WTC11 (cell line): ENCODE results near the gene ISCA1. TPM values are rescaled to one million over a fixed set of nuclear protein-coding genes. Genes with fewer than 3 reads are reported as not detected.

Source experiments
- ATAC-seq: fragments of 200-7000 bp; cut with Tn5 transposase; 2 replicates; pipeline ENCODE4 v1.10.0; 2021; ENCODE audit warnings: mild to moderate bottlenecking, moderate library complexity
- CTCF ChIA-PET: fragments of 300-600 bp; sonication (Branson Sonifier 250); formaldehyde crosslinking; loops from one replicate; lab custom pipeline; 2021; ENCODE audit warnings: antibody characterized with exemption; lab: Charles Lee
- POLR2A ChIA-PET: fragments of 350-600 bp; sonication (Branson Sonifier 250); formaldehyde crosslinking; loops from one replicate; lab custom pipeline; 2021; ENCODE audit warnings: antibody characterized with exemption; lab: Charles Lee
- DNase-seq: peaks from one replicate; pipeline ENCODE4 v3.0.0; 2021; ENCODE audit warnings: low spot score
- H3K27ac Mint-ChIP-seq: 2 replicates; pipeline ENCODE4 v1.8.0; 2021; ENCODE audit warnings: mixed read lengths
- H3K27me3 Mint-ChIP-seq: 2 replicates; pipeline ENCODE4 v1.8.0; 2021; ENCODE audit warnings: low read depth, mild to moderate bottlenecking, moderate library complexity, mixed read lengths
- H3K36me3 Mint-ChIP-seq: 2 replicates; pipeline ENCODE4 v1.8.0; 2021; ENCODE audit warnings: mixed read lengths
- H3K4me1 Mint-ChIP-seq: 2 replicates; pipeline ENCODE4 v1.8.0; 2022; ENCODE audit warnings: mixed read lengths
- H3K4me3 Mint-ChIP-seq: 2 replicates; pipeline ENCODE4 v1.8.0; 2021; ENCODE audit warnings: mild to moderate bottlenecking, moderate library complexity, mixed read lengths
- H3K9me3 Mint-ChIP-seq: 2 replicates; pipeline ENCODE4 v1.8.0; 2021; ENCODE audit warnings: mixed read lengths
- ATF1 ChIP-seq: sonication (generic); formaldehyde crosslinking; IDR thresholded peaks from 2 replicates; pipeline ENCODE4 v1.8.1; 2023; ENCODE audit warnings: mild to moderate bottlenecking, moderate library complexity, missing genetic modification reagents
- CBFB ChIP-seq: sonication (generic); formaldehyde crosslinking; IDR thresholded peaks from 2 replicates; pipeline ENCODE4 v1.8.1; 2022; ENCODE audit warnings: mild to moderate bottlenecking, low read depth, missing genetic modification reagents
- FOXP1 ChIP-seq: sonication (generic); formaldehyde crosslinking; IDR thresholded peaks from 2 replicates; pipeline ENCODE4 v1.8.0; 2022; ENCODE audit warnings: missing genetic modification reagents, mild to moderate bottlenecking, moderate library complexity, borderline replicate concordance
- GRHL2 ChIP-seq: fragments of 250-450 bp; sonication (Bioruptor Pico); IDR thresholded peaks from 2 replicates; pipeline ENCODE4 v1.8.0; 2022; ENCODE audit warnings: mild to moderate bottlenecking, moderate library complexity; ENCODE audit not compliant: insufficient replicate concordance, severe bottlenecking
- HMGA2 ChIP-seq: fragments of 250-450 bp; sonication (Bioruptor Pico); IDR thresholded peaks from 2 replicates; pipeline ENCODE4 v1.4.0; 2021; ENCODE audit warnings: mild to moderate bottlenecking, moderate library complexity
- NFE2L1 ChIP-seq: sonication (generic); formaldehyde crosslinking; IDR thresholded peaks from 2 replicates; pipeline ENCODE4 v1.8.1; 2023; ENCODE audit warnings: missing genetic modification reagents
- PRRX2 ChIP-seq: fragments of 250-450 bp; sonication (Bioruptor Pico); IDR thresholded peaks from 2 replicates; pipeline ENCODE4 v1.8.0; 2021; ENCODE audit warnings: mild to moderate bottlenecking
- TCF7 ChIP-seq: sonication (generic); formaldehyde crosslinking; IDR thresholded peaks from 2 replicates; pipeline ENCODE4 v1.8.0; 2022; ENCODE audit warnings: mild to moderate bottlenecking, low read depth, missing genetic modification reagents, moderate library complexity
- ZNF396 ChIP-seq: fragments of 250-450 bp; sonication (Bioruptor Pico); IDR thresholded peaks from 2 replicates; pipeline ENCODE4 v1.8.0; 2021; ENCODE audit warnings: mild to moderate bottlenecking, moderate library complexity, borderline replicate concordance
- ZNF416 ChIP-seq: fragments of 250-450 bp; sonication (Bioruptor Pico); IDR thresholded peaks from 2 replicates; pipeline ENCODE4 v1.9.0; 2021; ENCODE audit warnings: mild to moderate bottlenecking, inconsistent platforms
- total RNA-seq: library from RNA; stranded (reverse); gene quantifications from 3 replicates; pipeline ENCODE4 v1.2.3, GENCODE V29; 2021
- TF ChIP-seq, protein P1 (sequence below): sonication (generic); formaldehyde crosslinking; IDR thresholded peaks from 2 replicates; pipeline ENCODE4 v1.8.1; 2023; ENCODE audit warnings: mild to moderate bottlenecking, missing genetic modification reagents, borderline replicate concordance
- TF ChIP-seq, protein P2 (sequence below): fragments of 200-600 bp; IDR thresholded peaks from 2 replicates; pipeline ENCODE4 v1.8.0; 2022; ENCODE audit warnings: antibody characterized with exemption
- TF ChIP-seq, protein P3 (sequence below): fragments of 250-450 bp; sonication (Bioruptor Pico); IDR thresholded peaks from 2 replicates; pipeline ENCODE4 v1.9.0; 2021; ENCODE audit warnings: mild to moderate bottlenecking, borderline replicate concordance
- TF ChIP-seq, protein P4 (sequence below): sonication (generic); formaldehyde crosslinking; conservative IDR thresholded peaks from 2 replicates; pipeline ENCODE4 v1.8.1; 2022; ENCODE audit warnings: mild to moderate bottlenecking, missing genetic modification reagents
- TF ChIP-seq, protein P5 (sequence below): fragments of 250-450 bp; sonication (Bioruptor Pico); IDR thresholded peaks from 2 replicates; pipeline ENCODE4 v2.1.2; 2022; ENCODE audit warnings: mild to moderate bottlenecking, moderate library complexity

Gene ISCA1
- total RNA-seq, 1 experiment from 2014 or later = 35.5 TPM

DNA sequence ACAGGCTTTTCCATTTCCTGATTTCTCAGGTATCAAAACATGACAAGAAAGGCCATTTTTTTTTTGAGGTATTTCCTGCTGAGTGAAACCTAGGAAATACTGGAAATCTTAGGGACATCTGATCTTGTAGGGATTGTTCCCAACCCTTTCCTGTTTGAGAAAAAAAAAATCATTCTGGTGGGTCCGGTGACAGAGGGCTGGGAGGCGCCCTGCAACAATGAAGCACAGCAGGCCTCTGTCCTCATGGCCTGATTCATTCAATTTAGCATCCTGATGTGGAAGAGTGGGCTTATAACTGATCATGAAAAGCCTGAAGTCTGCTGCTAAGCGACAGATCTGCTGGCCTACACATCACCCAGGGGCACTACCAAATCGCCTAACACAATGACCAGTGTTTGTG, 19.8 kb downstream of the ISCA1 start:
- Mint-ChIP-seq H3K4me1 (0 out of 2 replicates have a peak, but pooled peaks cover 4% of the 10 kb centered on the region), H3K9me3 (no peaks in the 10 kb centered on the region), H3K36me3 (peaks cover 30% of the 10 kb centered on the region), H3K27ac (no peak overlapping the region), H3K27me3 (no peaks in the 10 kb centered on the region), H3K4me3 (no peak overlapping the region)
- ATAC-seq (no peak; the same call in 1 of the 2 replicates), DNase-seq (no peak)
- ChIA-PET POLR2A (interaction anchor here (1.2 kb wide), 1 partner anchor 20 kb away, joined by 3 read pairs; the partner anchor contains the start of gene ISCA1), CTCF (interaction anchor here (1.7 to 2.6 kb wide), 2 partner anchors 16 to 60 kb away, joined by 4 to 12 read pairs; no protein-coding TSS in a partner anchor)
- TF ChIP-seq, protein P1, sequence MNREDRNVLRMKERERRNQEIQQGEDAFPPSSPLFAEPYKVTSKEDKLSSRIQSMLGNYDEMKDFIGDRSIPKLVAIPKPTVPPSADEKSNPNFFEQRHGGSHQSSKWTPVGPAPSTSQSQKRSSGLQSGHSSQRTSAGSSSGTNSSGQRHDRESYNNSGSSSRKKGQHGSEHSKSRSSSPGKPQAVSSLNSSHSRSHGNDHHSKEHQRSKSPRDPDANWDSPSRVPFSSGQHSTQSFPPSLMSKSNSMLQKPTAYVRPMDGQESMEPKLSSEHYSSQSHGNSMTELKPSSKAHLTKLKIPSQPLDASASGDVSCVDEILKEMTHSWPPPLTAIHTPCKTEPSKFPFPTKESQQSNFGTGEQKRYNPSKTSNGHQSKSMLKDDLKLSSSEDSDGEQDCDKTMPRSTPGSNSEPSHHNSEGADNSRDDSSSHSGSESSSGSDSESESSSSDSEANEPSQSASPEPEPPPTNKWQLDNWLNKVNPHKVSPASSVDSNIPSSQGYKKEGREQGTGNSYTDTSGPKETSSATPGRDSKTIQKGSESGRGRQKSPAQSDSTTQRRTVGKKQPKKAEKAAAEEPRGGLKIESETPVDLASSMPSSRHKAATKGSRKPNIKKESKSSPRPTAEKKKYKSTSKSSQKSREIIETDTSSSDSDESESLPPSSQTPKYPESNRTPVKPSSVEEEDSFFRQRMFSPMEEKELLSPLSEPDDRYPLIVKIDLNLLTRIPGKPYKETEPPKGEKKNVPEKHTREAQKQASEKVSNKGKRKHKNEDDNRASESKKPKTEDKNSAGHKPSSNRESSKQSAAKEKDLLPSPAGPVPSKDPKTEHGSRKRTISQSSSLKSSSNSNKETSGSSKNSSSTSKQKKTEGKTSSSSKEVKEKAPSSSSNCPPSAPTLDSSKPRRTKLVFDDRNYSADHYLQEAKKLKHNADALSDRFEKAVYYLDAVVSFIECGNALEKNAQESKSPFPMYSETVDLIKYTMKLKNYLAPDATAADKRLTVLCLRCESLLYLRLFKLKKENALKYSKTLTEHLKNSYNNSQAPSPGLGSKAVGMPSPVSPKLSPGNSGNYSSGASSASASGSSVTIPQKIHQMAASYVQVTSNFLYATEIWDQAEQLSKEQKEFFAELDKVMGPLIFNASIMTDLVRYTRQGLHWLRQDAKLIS (CRISPR knock-in tag) = no peak
- TF ChIP-seq, protein P2, sequence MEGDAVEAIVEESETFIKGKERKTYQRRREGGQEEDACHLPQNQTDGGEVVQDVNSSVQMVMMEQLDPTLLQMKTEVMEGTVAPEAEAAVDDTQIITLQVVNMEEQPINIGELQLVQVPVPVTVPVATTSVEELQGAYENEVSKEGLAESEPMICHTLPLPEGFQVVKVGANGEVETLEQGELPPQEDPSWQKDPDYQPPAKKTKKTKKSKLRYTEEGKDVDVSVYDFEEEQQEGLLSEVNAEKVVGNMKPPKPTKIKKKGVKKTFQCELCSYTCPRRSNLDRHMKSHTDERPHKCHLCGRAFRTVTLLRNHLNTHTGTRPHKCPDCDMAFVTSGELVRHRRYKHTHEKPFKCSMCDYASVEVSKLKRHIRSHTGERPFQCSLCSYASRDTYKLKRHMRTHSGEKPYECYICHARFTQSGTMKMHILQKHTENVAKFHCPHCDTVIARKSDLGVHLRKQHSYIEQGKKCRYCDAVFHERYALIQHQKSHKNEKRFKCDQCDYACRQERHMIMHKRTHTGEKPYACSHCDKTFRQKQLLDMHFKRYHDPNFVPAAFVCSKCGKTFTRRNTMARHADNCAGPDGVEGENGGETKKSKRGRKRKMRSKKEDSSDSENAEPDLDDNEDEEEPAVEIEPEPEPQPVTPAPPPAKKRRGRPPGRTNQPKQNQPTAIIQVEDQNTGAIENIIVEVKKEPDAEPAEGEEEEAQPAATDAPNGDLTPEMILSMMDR = no peak
- TF ChIP-seq NFE2L1 (no peak), CBFB (CRISPR knock-in tag) (no peak), ZNF396 (CRISPR knock-in tag) (no peak), GRHL2 (CRISPR knock-in tag) (no peak), ZNF416 (no peak), PRRX2 (no peak), ATF1 (CRISPR knock-in tag) (no peak), TCF7 (CRISPR knock-in tag) (no peak), HMGA2 (no peak), FOXP1 (CRISPR knock-in tag) (no peak)
- TF ChIP-seq, protein P3, sequence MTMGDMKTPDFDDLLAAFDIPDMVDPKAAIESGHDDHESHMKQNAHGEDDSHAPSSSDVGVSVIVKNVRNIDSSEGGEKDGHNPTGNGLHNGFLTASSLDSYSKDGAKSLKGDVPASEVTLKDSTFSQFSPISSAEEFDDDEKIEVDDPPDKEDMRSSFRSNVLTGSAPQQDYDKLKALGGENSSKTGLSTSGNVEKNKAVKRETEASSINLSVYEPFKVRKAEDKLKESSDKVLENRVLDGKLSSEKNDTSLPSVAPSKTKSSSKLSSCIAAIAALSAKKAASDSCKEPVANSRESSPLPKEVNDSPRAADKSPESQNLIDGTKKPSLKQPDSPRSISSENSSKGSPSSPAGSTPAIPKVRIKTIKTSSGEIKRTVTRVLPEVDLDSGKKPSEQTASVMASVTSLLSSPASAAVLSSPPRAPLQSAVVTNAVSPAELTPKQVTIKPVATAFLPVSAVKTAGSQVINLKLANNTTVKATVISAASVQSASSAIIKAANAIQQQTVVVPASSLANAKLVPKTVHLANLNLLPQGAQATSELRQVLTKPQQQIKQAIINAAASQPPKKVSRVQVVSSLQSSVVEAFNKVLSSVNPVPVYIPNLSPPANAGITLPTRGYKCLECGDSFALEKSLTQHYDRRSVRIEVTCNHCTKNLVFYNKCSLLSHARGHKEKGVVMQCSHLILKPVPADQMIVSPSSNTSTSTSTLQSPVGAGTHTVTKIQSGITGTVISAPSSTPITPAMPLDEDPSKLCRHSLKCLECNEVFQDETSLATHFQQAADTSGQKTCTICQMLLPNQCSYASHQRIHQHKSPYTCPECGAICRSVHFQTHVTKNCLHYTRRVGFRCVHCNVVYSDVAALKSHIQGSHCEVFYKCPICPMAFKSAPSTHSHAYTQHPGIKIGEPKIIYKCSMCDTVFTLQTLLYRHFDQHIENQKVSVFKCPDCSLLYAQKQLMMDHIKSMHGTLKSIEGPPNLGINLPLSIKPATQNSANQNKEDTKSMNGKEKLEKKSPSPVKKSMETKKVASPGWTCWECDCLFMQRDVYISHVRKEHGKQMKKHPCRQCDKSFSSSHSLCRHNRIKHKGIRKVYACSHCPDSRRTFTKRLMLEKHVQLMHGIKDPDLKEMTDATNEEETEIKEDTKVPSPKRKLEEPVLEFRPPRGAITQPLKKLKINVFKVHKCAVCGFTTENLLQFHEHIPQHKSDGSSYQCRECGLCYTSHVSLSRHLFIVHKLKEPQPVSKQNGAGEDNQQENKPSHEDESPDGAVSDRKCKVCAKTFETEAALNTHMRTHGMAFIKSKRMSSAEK = no peak
- TF ChIP-seq, protein P4, sequence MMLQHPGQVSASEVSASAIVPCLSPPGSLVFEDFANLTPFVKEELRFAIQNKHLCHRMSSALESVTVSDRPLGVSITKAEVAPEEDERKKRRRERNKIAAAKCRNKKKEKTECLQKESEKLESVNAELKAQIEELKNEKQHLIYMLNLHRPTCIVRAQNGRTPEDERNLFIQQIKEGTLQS (CRISPR knock-in tag) = no peak
- TF ChIP-seq, protein P5, sequence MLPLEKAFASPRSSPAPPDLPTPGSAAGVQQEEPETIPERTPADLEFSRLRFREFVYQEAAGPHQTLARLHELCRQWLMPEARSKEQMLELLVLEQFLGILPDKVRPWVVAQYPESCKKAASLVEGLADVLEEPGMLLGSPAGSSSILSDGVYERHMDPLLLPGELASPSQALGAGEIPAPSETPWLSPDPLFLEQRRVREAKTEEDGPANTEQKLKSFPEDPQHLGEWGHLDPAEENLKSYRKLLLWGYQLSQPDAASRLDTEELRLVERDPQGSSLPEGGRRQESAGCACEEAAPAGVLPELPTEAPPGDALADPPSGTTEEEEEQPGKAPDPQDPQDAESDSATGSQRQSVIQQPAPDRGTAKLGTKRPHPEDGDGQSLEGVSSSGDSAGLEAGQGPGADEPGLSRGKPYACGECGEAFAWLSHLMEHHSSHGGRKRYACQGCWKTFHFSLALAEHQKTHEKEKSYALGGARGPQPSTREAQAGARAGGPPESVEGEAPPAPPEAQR (CRISPR knock-in tag) = no peak
